ENCODE measurements around the gene PRM1. TPM values are rescaled to one million over a fixed set of nuclear protein-coding genes. Genes with fewer than 3 reads are reported as not detected.

The PRM1 gene
- total and polyA plus RNA-seq, 2 of the 13 experiments (the other 11 are each of a cell fraction or from before 2014, with no cell fraction given): not detected

DNA sequence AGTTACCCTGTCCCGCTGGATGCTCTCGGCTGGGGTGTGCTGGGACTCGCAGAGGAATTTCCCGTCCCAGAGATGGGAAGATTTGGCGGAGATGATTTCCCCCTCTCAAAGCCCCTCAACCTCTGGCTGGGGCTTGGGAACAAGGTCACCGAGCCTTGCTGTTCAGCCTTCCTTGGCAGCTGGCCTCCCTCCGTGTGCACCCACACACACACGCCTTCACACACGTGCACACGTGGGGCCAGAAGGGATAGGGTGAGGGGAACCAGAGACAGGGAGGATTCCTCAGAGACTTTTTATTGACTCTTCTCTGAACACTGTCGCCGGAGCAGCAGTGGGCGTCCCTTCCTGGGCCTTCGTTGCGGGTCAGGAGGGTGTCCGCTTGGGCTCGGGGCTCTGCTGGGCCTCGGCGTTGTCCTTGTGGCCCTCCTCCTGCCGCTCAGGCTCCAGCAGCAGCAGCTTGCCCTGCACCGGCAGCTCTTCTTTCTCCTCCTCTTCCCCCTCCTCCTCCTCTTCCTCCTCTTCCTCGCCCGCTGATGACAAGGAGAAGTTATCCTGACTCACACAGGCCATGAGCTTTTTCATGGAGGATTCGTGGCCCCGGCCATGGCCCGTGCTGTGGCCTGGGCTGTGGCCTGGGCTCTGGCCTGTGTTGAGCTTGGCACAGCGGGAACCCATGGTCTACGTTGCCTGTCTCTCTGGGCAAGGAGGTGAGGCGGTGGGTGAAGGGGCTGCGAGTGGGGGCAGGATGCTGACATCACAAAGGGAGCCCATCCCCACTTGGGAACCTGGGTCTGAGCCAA lies 8.0 kb downstream of the PRM1 start, which contains the start of gene PRM3 (continued):
- TF ChIP-seq ZNF33B (CRISPR knock-in tag; IDR thresholded peaks at IDR 0.05): no peak
- peak; percentile 77; the same call in 1 of the 2 replicates for TF ChIP-seq ZNF225 (CRISPR knock-in tag; IDR thresholded peaks at IDR 0.05)
- no peak for TF ChIP-seq NCOA1 (CRISPR knock-in tag; IDR thresholded peaks at IDR 0.05)
- TF ChIP-seq MAFF (IDR thresholded peaks at IDR 0.05; ENCODE audit: low read depth, low read length): no peak
- TF ChIP-seq PCBP1 (IDR thresholded peaks at IDR 0.05; ENCODE audit: borderline replicate concordance, low read depth, low read length): 0 out of 2 replicates have a peak, but pooled peaks have one; percentile 28
- TF ChIP-seq ZNF776 (CRISPR knock-in tag; IDR thresholded peaks at IDR 0.05): no peak; the same call in 1 of the 2 replicates
- no peak for TF ChIP-seq KMT2B (CRISPR knock-in tag; IDR thresholded peaks at IDR 0.05)
- no peak for TF ChIP-seq ZFAT (CRISPR knock-in tag; conservative IDR thresholded peaks at IDR 0.05)
- no peak for TF ChIP-seq ZNF549 (CRISPR knock-in tag; IDR thresholded peaks at IDR 0.05)
- 0 out of 2 replicates have a peak, but pooled peaks have one; percentile 50 for TF ChIP-seq JUND (CRISPR knock-in tag; IDR thresholded peaks at IDR 0.05)
- TF ChIP-seq, protein P1, sequence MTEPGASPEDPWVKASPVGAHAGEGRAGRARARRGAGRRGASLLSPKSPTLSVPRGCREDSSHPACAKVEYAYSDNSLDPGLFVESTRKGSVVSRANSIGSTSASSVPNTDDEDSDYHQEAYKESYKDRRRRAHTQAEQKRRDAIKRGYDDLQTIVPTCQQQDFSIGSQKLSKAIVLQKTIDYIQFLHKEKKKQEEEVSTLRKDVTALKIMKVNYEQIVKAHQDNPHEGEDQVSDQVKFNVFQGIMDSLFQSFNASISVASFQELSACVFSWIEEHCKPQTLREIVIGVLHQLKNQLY (CRISPR knock-in tag; IDR thresholded peaks at IDR 0.05): no peak
- no peak for TF ChIP-seq ZNF33A (CRISPR knock-in tag; IDR thresholded peaks at IDR 0.05; ENCODE audit: borderline replicate concordance)
- TF ChIP-seq ZNF772 (CRISPR knock-in tag; IDR thresholded peaks at IDR 0.05): no peak
- TF ChIP-seq GPBP1L1 (CRISPR knock-in tag; IDR thresholded peaks at IDR 0.05): no peak
- TF ChIP-seq PTBP1 (IDR thresholded peaks at IDR 0.05; ENCODE audit: low read depth, low read length, poor library complexity, severe bottlenecking): no peak
- 0 out of 2 replicates have a peak, but pooled peaks have one; percentile 2 for TF ChIP-seq ARID4A (CRISPR knock-in tag; IDR thresholded peaks at IDR 0.05; ENCODE audit: borderline replicate concordance)
- peak; percentile 40; the same call in 1 of the 2 replicates for TF ChIP-seq MTA1 (CRISPR knock-in tag; IDR thresholded peaks at IDR 0.05; ENCODE audit: borderline replicate concordance)
- 0 out of 2 replicates have a peak, but pooled peaks have one; percentile 28 for TF ChIP-seq HIC2 (CRISPR knock-in tag; IDR thresholded peaks at IDR 0.05; ENCODE audit: low read depth)
- TF ChIP-seq YEATS2 (CRISPR knock-in tag; IDR thresholded peaks at IDR 0.05; ENCODE audit: borderline replicate concordance): no peak
- peak; percentile 52; the same call in 1 of the 2 replicates for TF ChIP-seq ZNF768 (CRISPR knock-in tag; IDR thresholded peaks at IDR 0.05)
